Naive thymus-derived CD8-positive, alpha-beta T cell (primary cell): ENCODE results near the gene BMP8A. TPM values are rescaled to one million over a fixed set of nuclear protein-coding genes. Genes with fewer than 3 reads are reported as not detected.
"Not testable (repeated sequence)": the region's sequence is repeated elsewhere in the genome, so short reads cannot be mapped to it uniquely, and the experiment has no call there.

ENCODE experiments used
- ATAC-seq, 2 donors: fragments of 150-1000 bp; cut with Tn5 transposase in 1 of 2; sonication (Bioruptor Pico), chemical (Tn5 transposase) in 1 of 2; 1 replicate in 1 of 2; 2 replicates in 1 of 2; pipeline ENCODE4 v1.10.0; 2021; ENCODE audit warnings: mild to moderate bottlenecking in 2 of 2, moderate library complexity in 2 of 2
- POLR2A ChIA-PET: fragments of 350-600 bp; sonication (Branson Sonifier 250); formaldehyde crosslinking; loops from one replicate; lab custom pipeline; 2021; ENCODE audit warnings: antibody characterized with exemption; lab: Charles Lee
- DNase-seq, 10 donors: peaks; one replicate each; pipeline versions ENCODE4 v3.0.0 to v3.0.0-alpha.2; 2020 to 2022
- H3K27ac Mint-ChIP-seq, 10 donors: one replicate each; pipeline ENCODE4 v1.8.0; 2020 to 2022; ENCODE audit warnings: mild to moderate bottlenecking in 10 of 10, mixed read lengths in 10 of 10, moderate library complexity in 4 of 10, inconsistent platforms in 1 of 10
- H3K27me3 Mint-ChIP-seq, 5 donors: one replicate each; pipeline ENCODE4 v1.8.0; 2021 to 2022; ENCODE audit warnings: mixed read lengths in 5 of 5
- H3K36me3 Mint-ChIP-seq, 3 donors: one replicate each; pipeline ENCODE4 v1.8.0; 2020 to 2022; ENCODE audit warnings: mixed read lengths in 3 of 3, mild to moderate bottlenecking in 2 of 3, inconsistent platforms in 1 of 3
- H3K4me1 Mint-ChIP-seq, 4 donors: one replicate each; pipeline ENCODE4 v1.8.0; 2021 to 2022; ENCODE audit warnings: mixed read lengths in 4 of 4
- H3K4me3 Mint-ChIP-seq, 10 donors: one replicate each; pipeline ENCODE4 v1.8.0; 2020 to 2022; ENCODE audit warnings: mild to moderate bottlenecking in 10 of 10, mixed read lengths in 10 of 10, moderate library complexity in 6 of 10, inconsistent platforms in 1 of 10
- H3K9me3 Mint-ChIP-seq, 9 donors: one replicate each; pipeline ENCODE4 v1.8.0; 2020 to 2022; ENCODE audit warnings: mixed read lengths in 9 of 9, mild to moderate bottlenecking in 3 of 9, inconsistent platforms in 1 of 9, moderate library complexity in 1 of 9
- polyA plus RNA-seq, 3 donors: library from polyadenylated mRNA; unstranded; fragments of 300-500 nt; fragmentation: Illumina TruSeq; gene quantifications; one replicate each; pipeline ENCODE4 v1.2.3, GENCODE V29; 2021
- total RNA-seq, 8 experiments: library from RNA in 2 of 8; stranded (reverse) in 2 of 8; gene quantifications; one replicate each; pipeline ENCODE4 v1.2.3 and lab custom pipeline; 2021 to 2026

BMP8A gene
- total and polyA plus RNA-seq, 5 experiments from 2014 or later = not detected

- POLR2A ChIA-PET = interaction anchor here (0.7 kb wide), 1 partner anchor 50 kb away, joined by 5 read pairs; no protein-coding TSS in a partner anchor
- Mint-ChIP-seq H3K27ac (peak overlapping the region in 1 of 10 donors; percentile 49), H3K36me3 (peaks cover 0 to 40% (median 5%) of the 10 kb centered on the region in 3 donors), H3K9me3 (no peaks in the 10 kb centered on the region), H3K4me3 (no peak overlapping the region), H3K27me3 (peaks cover 0 to 9% (median 5%) of the 10 kb centered on the region in 5 donors), H3K4me1 (peaks cover 3 to 7% (median 5%) of the 10 kb centered on the region in 4 donors)
- no peak for DNase-seq
- ATAC-seq = no peak
These were observed 3.4 kb upstream of the BMP8A start for GRCh38 chr1:39488012-39488545.

- POLR2A ChIA-PET = interaction anchor here (0.7 to 1.3 kb wide), 3 partner anchors 9 to 946 kb away, joined by 3 to 4 read pairs (median 4); no protein-coding TSS in a partner anchor
- no peak for ATAC-seq
- peaks cover 0 to 33% (median 4%) of the 10 kb centered on the region in 3 donors for H3K36me3 Mint-ChIP-seq
- peak overlapping the region in 2 of 10 donors; percentile 19 to 52 for H3K27ac Mint-ChIP-seq
- peaks cover 3 to 7% (median 5%) of the 10 kb centered on the region in 4 donors for H3K4me1 Mint-ChIP-seq
- peaks cover 4 to 17% (median 12%) of the 10 kb centered on the region in 5 donors for H3K27me3 Mint-ChIP-seq
- H3K9me3 Mint-ChIP-seq = no peaks in the 10 kb centered on the region
- H3K4me3 Mint-ChIP-seq = peak overlapping the region in 2 of 10 donors; percentile 10 to 47
- no peak for DNase-seq
These were observed 2.5 kb upstream of the BMP8A start for GRCh38 chr1:39488793-39489566.

DNA sequence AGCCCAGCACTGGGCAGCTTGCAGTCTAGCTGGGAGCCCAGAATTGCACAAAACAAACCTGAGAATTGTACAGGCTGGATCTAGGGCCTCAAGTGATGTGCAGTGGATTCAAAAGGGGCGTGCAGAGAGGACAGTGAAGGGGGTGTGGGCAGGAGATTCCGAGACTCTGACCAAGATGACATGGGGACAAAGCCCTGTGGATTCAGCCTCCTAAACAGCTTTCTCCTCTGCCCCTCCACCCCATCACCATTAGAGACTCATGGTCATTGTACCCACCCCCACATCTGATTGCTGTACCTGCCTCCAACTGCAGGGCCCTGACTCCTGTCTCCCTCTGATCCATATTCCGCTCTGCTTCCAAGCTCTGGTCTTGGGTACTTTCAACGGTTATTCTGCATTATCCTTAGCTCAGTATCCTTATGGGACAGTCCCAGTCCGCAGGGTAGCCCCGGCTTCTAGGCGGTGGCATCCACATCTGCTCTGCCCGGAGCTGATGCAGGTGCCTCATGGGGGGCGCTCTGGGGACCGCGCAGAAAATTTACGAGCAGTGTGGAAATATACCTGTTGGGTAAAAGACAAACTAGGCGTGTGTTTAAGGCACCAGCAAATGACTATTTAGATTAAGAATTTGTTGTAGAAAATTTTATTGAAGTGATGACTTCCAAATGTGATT, 1.7 kb upstream of the BMP8A start:
- peak overlapping the region in 2 of 10 donors; percentile 26 to 52 for H3K27ac Mint-ChIP-seq
- ATAC-seq (no peak), DNase-seq (no peak)
- peaks cover 3 to 7% (median 5%) of the 10 kb centered on the region in 4 donors for H3K4me1 Mint-ChIP-seq
- H3K27me3 Mint-ChIP-seq = peaks cover 10 to 24% (median 17%) of the 10 kb centered on the region in 5 donors
- POLR2A ChIA-PET = interaction anchor here (0.7 to 1.3 kb wide), 3 partner anchors 9 to 945 kb away, joined by 3 to 4 read pairs (median 4); no protein-coding TSS in a partner anchor
- no peaks in the 10 kb centered on the region for H3K9me3 Mint-ChIP-seq
- H3K36me3 Mint-ChIP-seq = peaks cover 0 to 27% (median 1%) of the 10 kb centered on the region in 3 donors
- H3K4me3 Mint-ChIP-seq = peak overlapping the region in 7 of 10 donors; percentile 12 to 76 (median 50)

GRCh38 chr1:39490596-39491145, 765 bp upstream of the BMP8A start:
- ATAC-seq = peak; percentile 31 to 37
- peak overlapping the region; percentile 61 to 81 (median 74) for H3K4me3 Mint-ChIP-seq
- H3K27ac Mint-ChIP-seq = peak overlapping the region in 2 of 10 donors; percentile 6 to 59
- peak in 3 of 10 donors; percentile 23 to 35 (median 24) for DNase-seq
- H3K36me3 Mint-ChIP-seq = peaks cover 0 to 18% (median 0%) of the 10 kb centered on the region in 3 donors
- peaks cover 3 to 7% (median 5%) of the 10 kb centered on the region in 4 donors for H3K4me1 Mint-ChIP-seq
- H3K27me3 Mint-ChIP-seq = peaks cover 10 to 24% (median 17%) of the 10 kb centered on the region in 5 donors
- no peaks in the 10 kb centered on the region for H3K9me3 Mint-ChIP-seq
- POLR2A ChIA-PET = interaction anchor here (0.8 kb wide), 1 partner anchor 35 kb away, joined by 3 read pairs; no protein-coding TSS in a partner anchor

DNA sequence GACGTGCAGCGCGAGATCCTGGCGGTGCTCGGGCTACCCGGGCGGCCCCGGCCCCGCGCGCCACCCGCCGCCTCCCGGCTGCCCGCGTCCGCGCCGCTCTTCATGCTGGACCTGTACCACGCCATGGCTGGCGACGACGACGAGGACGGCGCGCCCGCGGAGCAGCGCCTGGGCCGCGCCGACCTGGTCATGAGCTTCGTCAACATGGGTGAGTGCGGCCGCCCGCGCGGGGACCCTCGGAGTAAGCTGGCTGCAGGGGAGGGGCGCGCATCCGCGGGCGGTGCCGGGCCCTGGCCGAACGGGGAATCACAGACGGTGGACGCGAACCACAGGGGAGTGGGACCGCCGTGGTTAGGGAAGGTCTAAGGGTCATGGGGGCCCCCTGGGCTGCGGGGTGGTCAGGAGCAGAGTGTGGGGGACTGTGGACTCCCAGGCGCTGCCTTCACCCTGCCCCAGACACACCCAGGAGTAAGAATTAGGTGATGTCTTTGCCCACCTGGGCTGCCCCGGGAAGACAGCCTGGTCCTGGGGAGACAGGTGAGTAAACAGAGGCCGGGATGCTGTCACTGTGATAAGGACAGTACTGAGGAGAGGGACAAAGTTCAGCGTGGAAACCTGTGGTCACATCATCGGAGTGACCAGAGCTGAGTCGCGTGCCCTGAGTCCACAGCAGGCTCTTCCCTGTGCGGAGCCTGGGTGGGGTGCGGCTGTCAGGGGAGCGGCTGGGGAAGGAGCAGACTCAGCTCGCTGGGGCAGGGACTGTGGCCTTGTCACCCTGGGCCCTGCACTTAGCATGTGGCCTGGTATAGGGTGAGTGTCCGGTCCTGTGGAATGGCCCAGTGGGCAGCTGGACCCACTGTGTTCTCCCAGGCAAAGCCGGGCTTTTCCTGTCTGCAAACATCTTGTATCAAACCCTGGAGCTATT, 944 bp downstream of the BMP8A start:
- Mint-ChIP-seq H3K27me3 (peaks cover 12 to 35% (median 22%) of the 10 kb centered on the region in 5 donors), H3K4me3 (peak overlapping the region; percentile 39 to 73 (median 62))
- DNase-seq, POLR2A ChIA-PET, H3K27ac Mint-ChIP-seq, H3K36me3 Mint-ChIP-seq, H3K9me3 Mint-ChIP-seq, H3K4me1 Mint-ChIP-seq: not testable (repeated sequence)
- ATAC-seq = peak in 1 of 2 donors; percentile 6

- ATAC-seq, DNase-seq, H3K4me1 Mint-ChIP-seq, H3K36me3 Mint-ChIP-seq, H3K27ac Mint-ChIP-seq, POLR2A ChIA-PET, H3K9me3 Mint-ChIP-seq: not testable (repeated sequence)
- Mint-ChIP-seq H3K27me3 (peaks cover 12 to 43% (median 22%) of the 10 kb centered on the region in 5 donors), H3K4me3 (peak overlapping the region; percentile 39 to 73 (median 58))
These were observed 1.8 kb downstream of the BMP8A start for GRCh38 chr1:39493043-39493810.

- no peaks in the 10 kb centered on the region for H3K9me3 Mint-ChIP-seq
- H3K27ac Mint-ChIP-seq = no peak overlapping the region
- peak overlapping the region in 1 of 10 donors; percentile 6 for H3K4me3 Mint-ChIP-seq
- peaks cover 12 to 45% (median 22%) of the 10 kb centered on the region in 5 donors for H3K27me3 Mint-ChIP-seq
- H3K36me3 Mint-ChIP-seq = no peaks in the 10 kb centered on the region
- peaks cover 3 to 7% (median 5%) of the 10 kb centered on the region in 4 donors for H3K4me1 Mint-ChIP-seq
- POLR2A ChIA-PET = no interaction called here
- DNase-seq (no peak), ATAC-seq (no peak)
These were observed 3.4 kb downstream of the BMP8A start for GRCh38 chr1:39494671-39495410.

GRCh38 chr1:39496520-39496919, 5.1 kb downstream of the BMP8A start:
- H3K27ac Mint-ChIP-seq, H3K9me3 Mint-ChIP-seq, DNase-seq, H3K4me3 Mint-ChIP-seq, H3K4me1 Mint-ChIP-seq, ATAC-seq, H3K36me3 Mint-ChIP-seq: not testable (repeated sequence)
- POLR2A ChIA-PET = interaction anchor here (0.9 kb wide), 1 partner anchor 21 kb away, joined by 6 read pairs; no protein-coding TSS in a partner anchor
- peaks cover 12 to 45% (median 22%) of the 10 kb centered on the region in 5 donors for H3K27me3 Mint-ChIP-seq

- no peaks in the 10 kb centered on the region for H3K9me3 Mint-ChIP-seq
These were observed 6.1 kb downstream of the BMP8A start for GRCh38 chr1:39497585-39497984.

DNA sequence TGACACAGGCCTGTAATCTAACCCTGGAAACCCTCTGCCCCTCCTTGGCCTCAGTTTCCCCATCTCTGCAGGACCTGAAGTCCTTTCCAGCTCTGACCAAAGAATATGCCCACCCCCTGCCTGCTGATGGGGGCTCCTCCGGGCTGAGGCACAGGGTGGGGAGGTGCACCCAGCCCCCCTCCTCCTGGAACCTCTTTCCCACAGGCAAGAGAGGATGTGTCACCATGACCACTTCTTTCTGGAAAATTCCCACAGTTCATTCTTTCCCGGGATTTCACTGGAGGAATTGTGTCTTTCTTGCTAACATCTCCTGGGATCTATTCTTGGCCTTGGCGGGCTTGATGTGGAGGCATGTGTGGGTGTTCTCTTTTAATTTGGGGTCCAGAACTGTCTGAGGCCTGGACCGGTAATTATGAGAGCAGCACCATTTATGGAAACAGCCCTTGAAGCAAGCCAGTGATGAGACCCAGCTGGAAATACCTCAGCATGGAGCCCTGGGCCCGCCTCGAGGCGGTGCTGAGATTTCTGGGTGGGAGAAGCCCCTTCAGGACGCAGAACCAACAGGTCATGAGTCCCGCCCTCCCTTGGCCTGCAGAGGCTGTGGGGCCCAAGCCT, 6.8 kb downstream of the BMP8A start:
- H3K9me3 Mint-ChIP-seq, DNase-seq, H3K4me1 Mint-ChIP-seq, H3K4me3 Mint-ChIP-seq, POLR2A ChIA-PET, H3K36me3 Mint-ChIP-seq, ATAC-seq: not testable (repeated sequence)
- Mint-ChIP-seq H3K27ac (peak overlapping the region in 1 of 10 donors; percentile 11), H3K27me3 (peaks cover 10 to 39% (median 18%) of the 10 kb centered on the region in 5 donors)

More at GRCh38 chr1:39497585-39497984, 6.1 kb downstream of the BMP8A start:
- Mint-ChIP-seq H3K36me3 (no peaks in the 10 kb centered on the region), H3K27ac (no peak overlapping the region), H3K4me1 (peaks cover 0 to 2% (median under 1%) of the 10 kb centered on the region in 4 donors), H3K4me3 (no peak overlapping the region), H3K27me3 (peaks cover 12 to 45% (median 22%) of the 10 kb centered on the region in 5 donors)
- DNase-seq (no peak), ATAC-seq (no peak)
- POLR2A ChIA-PET = interaction anchor here (0.9 kb wide), 1 partner anchor 22 kb away, joined by 6 read pairs; no protein-coding TSS in a partner anchor
